ENCODE data around the gene ARMC7.
A peak's percentile ranks its signal among the peaks of the same experiment; 100 is the strongest.
"Not testable (repeated sequence)": the region's sequence is repeated elsewhere in the genome, so short reads cannot be mapped to it uniquely, and the experiment has no call there.

ARMC7 gene

GRCh38 chr17:75109407-75110233 is at the start of gene ARMC7:
ARMC7 (plus strand) TSS chr17:75109969; CDS start chr17:75110289, 320 bp downstream.
- DNase-seq = peak; percentile 87 to 91

- DNase-seq = no peak
Measured at GRCh38 chr17:75060434-75061054, 49.2 kb upstream of the ARMC7 start.

- no peak for DNase-seq
Measured at GRCh38 chr17:75061055-75061438, 48.7 kb upstream of the ARMC7 start.

GRCh38 chr17:75061618-75062017 is 48.2 kb upstream of the ARMC7 start:
- DNase-seq = no peak

- no peak for DNase-seq
Measured at GRCh38 chr17:75063201-75063600, 46.6 kb upstream of the ARMC7 start.

- DNase-seq = no peak
Measured at GRCh38 chr17:75063626-75064025, 46.1 kb upstream of the ARMC7 start.

GRCh38 chr17:75064040-75064439 is 45.7 kb upstream of the ARMC7 start:
- no peak for DNase-seq

GRCh38 chr17:75064460-75064859 is 45.3 kb upstream of the ARMC7 start:
- no peak for DNase-seq

- DNase-seq = no peak
Measured at GRCh38 chr17:75064867-75065561, 44.8 kb upstream of the ARMC7 start.

GRCh38 chr17:75065562-75066151 is 44.1 kb upstream of the ARMC7 start:
- DNase-seq = no peak

- peak; percentile 48 to 49 for DNase-seq
Measured at GRCh38 chr17:75067856-75068255, 41.9 kb upstream of the ARMC7 start.

- no peak for DNase-seq
Measured at GRCh38 chr17:75068750-75069149, 41.0 kb upstream of the ARMC7 start.

GRCh38 chr17:75069783-75070182 is 40.0 kb upstream of the ARMC7 start:
- peak; percentile 22 to 65 for DNase-seq

GRCh38 chr17:75071478-75072271 is 38.1 kb upstream of the ARMC7 start:
- not testable (repeated sequence) for DNase-seq

GRCh38 chr17:75072909-75073308 is 36.9 kb upstream of the ARMC7 start:
- DNase-seq = not testable (repeated sequence)

GRCh38 chr17:75073618-75074047 is 36.1 kb upstream of the ARMC7 start:
- no peak for DNase-seq

GRCh38 chr17:75074532-75074931 is 35.2 kb upstream of the ARMC7 start:
- no peak for DNase-seq

- no peak for DNase-seq
Measured at GRCh38 chr17:75075597-75076336, 34.0 kb upstream of the ARMC7 start.

- DNase-seq = no peak
Measured at GRCh38 chr17:75077072-75077495, 32.7 kb upstream of the ARMC7 start.

- DNase-seq = no peak
Measured at GRCh38 chr17:75077496-75078283, 32.1 kb upstream of the ARMC7 start.

Data from Kasumi-1 (cell line).